DMS79 treated with DMSO at 0.1 percent for 48 hours (cell line): ENCODE results near the gene TNNI3K.
A peak's percentile ranks its signal among the peaks of the same experiment; 100 is the strongest.

Experiments
- DNase-seq: peaks from one replicate; lab custom pipeline; 2025; lab: John Stamatoyannopoulos, UW

The TNNI3K gene

GRCh38 chr1:74502858-74503257, 267.7 kb downstream of the TNNI3K start:
- DNase-seq, result no peak

GRCh38 chr1:74504125-74504932, 269.1 kb downstream of the TNNI3K start:
- DNase-seq, result peak; percentile 33

- no peak for DNase-seq
Measured at GRCh38 chr1:74504933-74505512, 269.8 kb downstream of the TNNI3K start.

GRCh38 chr1:74505928-74506710, 270.9 kb downstream of the TNNI3K start:
- DNase-seq, result no peak

GRCh38 chr1:74508449-74508848, 273.3 kb downstream of the TNNI3K start:
- DNase-seq, result no peak

- no peak for DNase-seq
Measured at GRCh38 chr1:74512170-74512915, 277.2 kb downstream of the TNNI3K start, which contains the start of gene LRRC53. Gene LRRC53 (minus strand): TSS chr1:74512611. CDS start chr1:74483349, 29,262 bp downstream.

- no peak for DNase-seq
Measured at GRCh38 chr1:74513411-74514300, 278.5 kb downstream of the TNNI3K start.

- DNase-seq, result no peak
Measured at GRCh38 chr1:74517599-74518051, 282.4 kb downstream of the TNNI3K start.

- DNase-seq, result no peak
Measured at GRCh38 chr1:74522148-74522547, 287.0 kb downstream of the TNNI3K start.

- no peak for DNase-seq
Measured at GRCh38 chr1:74523873-74524480, 288.8 kb downstream of the TNNI3K start.

GRCh38 chr1:74526708-74527107, 291.5 kb downstream of the TNNI3K start:
- no peak for DNase-seq

GRCh38 chr1:74528123-74528522, 292.9 kb downstream of the TNNI3K start:
- no peak for DNase-seq

- DNase-seq, result peak; percentile 36
Measured at GRCh38 chr1:74530892-74531291, 295.7 kb downstream of the TNNI3K start.

GRCh38 chr1:74531796-74532195, 296.6 kb downstream of the TNNI3K start:
- no peak for DNase-seq

- DNase-seq, result no peak
Measured at GRCh38 chr1:74534241-74534640, 299.1 kb downstream of the TNNI3K start.

GRCh38 chr1:74545821-74546220, 310.6 kb downstream of the TNNI3K start:
- DNase-seq, result no peak

GRCh38 chr1:74548961-74549750, 314.0 kb downstream of the TNNI3K start:
- DNase-seq, result no peak

- DNase-seq, result peak; percentile 42
Measured at GRCh38 chr1:74549932-74550331, 314.7 kb downstream of the TNNI3K start.

- DNase-seq, result no peak
Measured at GRCh38 chr1:74570797-74571492, 335.8 kb downstream of the TNNI3K start.
